ENCODE measurements around the gene HOXB4.

Gene HOXB4

DNA sequence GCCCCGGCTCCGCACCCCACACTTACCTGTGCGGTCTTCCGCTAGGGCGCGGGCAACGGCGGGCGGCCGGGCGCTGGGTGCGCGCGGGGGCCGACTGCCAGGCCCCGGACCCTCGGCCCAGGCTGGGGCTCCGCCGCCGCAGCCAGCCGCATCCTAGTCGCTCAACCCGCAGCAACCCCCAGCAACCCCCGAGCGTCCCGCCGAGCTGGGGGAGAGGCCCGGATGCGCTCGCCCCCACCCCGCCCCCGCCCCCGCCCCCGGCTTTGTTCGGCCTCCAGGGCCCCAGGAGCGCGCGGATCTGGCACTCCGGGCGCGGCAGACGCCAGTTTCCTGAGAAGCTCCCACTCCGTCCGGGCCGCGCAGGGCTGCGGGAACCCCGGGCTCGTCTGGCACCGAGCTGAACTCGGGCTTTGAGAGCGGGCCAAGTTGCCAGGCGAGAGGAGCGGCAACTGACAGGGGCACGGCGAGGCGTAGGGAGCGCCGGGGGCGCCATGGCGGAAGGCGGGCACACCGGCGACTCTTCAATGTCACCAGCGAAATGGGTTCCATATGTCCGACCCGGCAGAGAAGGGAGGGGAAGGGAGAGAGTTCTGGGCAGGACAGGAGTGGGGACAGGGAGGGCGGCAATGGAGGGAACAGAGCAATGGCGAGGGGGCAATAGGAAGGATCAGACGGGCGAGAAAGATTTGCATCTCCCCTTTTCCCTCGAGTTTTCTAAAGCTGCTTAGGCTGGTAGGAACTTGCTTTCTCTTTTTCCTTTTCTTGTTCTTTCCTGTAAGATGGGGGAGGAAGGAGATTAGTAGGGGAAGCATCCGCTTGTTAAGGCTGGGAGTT is 13.7 kb downstream of the HOXB4 start:
- Histone ChIP-seq H3K79me2 (ENCODE audit: insufficient read depth, low read length) (no peaks in the 10 kb centered on the region), H2AFZ (ENCODE audit: low read depth, low read length, severe bottlenecking) (no peak overlapping the region), H3K9me3 (ENCODE audit: insufficient read depth, low read length) (no peaks in the 10 kb centered on the region), H3K4me2 (ENCODE audit: low read depth, low read length, poor library complexity, severe bottlenecking) (no peak overlapping the region), H3K27ac (ENCODE audit: low read depth, low read length) (no peak overlapping the region), H3K9me2 (replicated peaks; ENCODE audit: insufficient read depth, low read length) (no peaks in the 10 kb centered on the region), H3K9ac (ENCODE audit: low read length) (no peak overlapping the region), H3K4me3 (ENCODE audit: insufficient read depth, low read length, poor library complexity, severe bottlenecking) (no peak overlapping the region), H3F3A (ENCODE audit: insufficient read depth) (no peaks in the 10 kb centered on the region), H3K27me3 (ENCODE audit: low read length) (no peaks in the 10 kb centered on the region), H3K36me3 (ENCODE audit: low read length) (no peaks in the 10 kb centered on the region), H4K20me1 (ENCODE audit: low read depth, low read length) (no peaks in the 10 kb centered on the region)
- TF ChIP-seq EZH2phosphoT487 (conservative IDR thresholded peaks at IDR 0.05; ENCODE audit: low read length), result no peak
- TF ChIP-seq, protein P1, sequence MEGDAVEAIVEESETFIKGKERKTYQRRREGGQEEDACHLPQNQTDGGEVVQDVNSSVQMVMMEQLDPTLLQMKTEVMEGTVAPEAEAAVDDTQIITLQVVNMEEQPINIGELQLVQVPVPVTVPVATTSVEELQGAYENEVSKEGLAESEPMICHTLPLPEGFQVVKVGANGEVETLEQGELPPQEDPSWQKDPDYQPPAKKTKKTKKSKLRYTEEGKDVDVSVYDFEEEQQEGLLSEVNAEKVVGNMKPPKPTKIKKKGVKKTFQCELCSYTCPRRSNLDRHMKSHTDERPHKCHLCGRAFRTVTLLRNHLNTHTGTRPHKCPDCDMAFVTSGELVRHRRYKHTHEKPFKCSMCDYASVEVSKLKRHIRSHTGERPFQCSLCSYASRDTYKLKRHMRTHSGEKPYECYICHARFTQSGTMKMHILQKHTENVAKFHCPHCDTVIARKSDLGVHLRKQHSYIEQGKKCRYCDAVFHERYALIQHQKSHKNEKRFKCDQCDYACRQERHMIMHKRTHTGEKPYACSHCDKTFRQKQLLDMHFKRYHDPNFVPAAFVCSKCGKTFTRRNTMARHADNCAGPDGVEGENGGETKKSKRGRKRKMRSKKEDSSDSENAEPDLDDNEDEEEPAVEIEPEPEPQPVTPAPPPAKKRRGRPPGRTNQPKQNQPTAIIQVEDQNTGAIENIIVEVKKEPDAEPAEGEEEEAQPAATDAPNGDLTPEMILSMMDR (IDR thresholded peaks at IDR 0.05; ENCODE audit: insufficient read depth, low read length, poor library complexity, severe bottlenecking), result no peak

DNA sequence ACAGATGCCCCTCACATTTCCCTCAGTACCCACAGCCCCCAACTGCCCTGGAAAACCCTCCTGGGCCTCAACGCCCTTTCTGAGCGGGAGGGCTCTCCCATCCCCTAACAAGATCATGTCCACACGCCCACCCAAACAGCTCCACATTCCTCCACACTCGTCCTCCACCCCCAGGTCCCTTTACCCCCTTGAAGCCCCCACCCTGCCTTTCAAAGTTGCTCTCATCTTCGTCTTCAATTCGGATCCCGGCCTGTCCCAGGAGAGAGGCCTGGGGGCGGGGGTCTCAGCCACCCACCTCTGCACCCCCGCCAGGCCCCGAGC is 14.3 kb downstream of the HOXB4 start:
- H3F3A ChIP-seq (ENCODE audit: insufficient read depth), result no peaks in the 10 kb centered on the region
- H4K20me1 ChIP-seq (ENCODE audit: low read depth, low read length), result no peaks in the 10 kb centered on the region
- no peaks in the 10 kb centered on the region for H3K9me3 ChIP-seq (ENCODE audit: insufficient read depth, low read length)
- H3K4me3 ChIP-seq (ENCODE audit: insufficient read depth, low read length, poor library complexity, severe bottlenecking), result no peak overlapping the region
- no peak overlapping the region for H3K9ac ChIP-seq (ENCODE audit: low read length)
- no peaks in the 10 kb centered on the region for H3K36me3 ChIP-seq (ENCODE audit: low read length)
- H3K79me2 ChIP-seq (ENCODE audit: insufficient read depth, low read length), result no peaks in the 10 kb centered on the region
- no peak overlapping the region for H3K27ac ChIP-seq (ENCODE audit: low read depth, low read length)
- H3K4me2 ChIP-seq (ENCODE audit: low read depth, low read length, poor library complexity, severe bottlenecking), result no peak overlapping the region
- H3K9me2 ChIP-seq (replicated peaks; ENCODE audit: insufficient read depth, low read length), result no peaks in the 10 kb centered on the region
- no peak overlapping the region for H2AFZ ChIP-seq (ENCODE audit: low read depth, low read length, severe bottlenecking)
- TF ChIP-seq, protein P1 (IDR thresholded peaks at IDR 0.05; ENCODE audit: insufficient read depth, low read length, poor library complexity, severe bottlenecking), result no peak
- no peak for TF ChIP-seq EZH2phosphoT487 (conservative IDR thresholded peaks at IDR 0.05; ENCODE audit: low read length)
- H3K27me3 ChIP-seq (ENCODE audit: low read length), result no peaks in the 10 kb centered on the region

- Histone ChIP-seq H3F3A (ENCODE audit: insufficient read depth) (no peaks in the 10 kb centered on the region), H3K9ac (ENCODE audit: low read length) (no peak overlapping the region), H3K4me3 (ENCODE audit: insufficient read depth, low read length, poor library complexity, severe bottlenecking) (no peak overlapping the region), H3K4me2 (ENCODE audit: low read depth, low read length, poor library complexity, severe bottlenecking) (no peak overlapping the region), H4K20me1 (ENCODE audit: low read depth, low read length) (no peaks in the 10 kb centered on the region), H3K27me3 (ENCODE audit: low read length) (no peaks in the 10 kb centered on the region), H3K27ac (ENCODE audit: low read depth, low read length) (no peak overlapping the region), H3K36me3 (ENCODE audit: low read length) (no peaks in the 10 kb centered on the region), H3K79me2 (ENCODE audit: insufficient read depth, low read length) (no peaks in the 10 kb centered on the region), H3K9me2 (replicated peaks; ENCODE audit: insufficient read depth, low read length) (no peaks in the 10 kb centered on the region), H3K9me3 (ENCODE audit: insufficient read depth, low read length) (no peaks in the 10 kb centered on the region), H2AFZ (ENCODE audit: low read depth, low read length, severe bottlenecking) (no peak overlapping the region)
- TF ChIP-seq, protein P1 (IDR thresholded peaks at IDR 0.05; ENCODE audit: insufficient read depth, low read length, poor library complexity, severe bottlenecking), result no peak
- TF ChIP-seq EZH2phosphoT487 (conservative IDR thresholded peaks at IDR 0.05; ENCODE audit: low read length), result no peak
Measured at GRCh38 chr17:48563385-48563838, 14.7 kb downstream of the HOXB4 start.
